NCI-H1105 (cell line): ENCODE measurements around the gene SLC16A11.
A peak's percentile ranks its signal among the peaks of the same experiment; 100 is the strongest.
"Not testable (repeated sequence)": the region's sequence is repeated elsewhere in the genome, so short reads cannot be mapped to it uniquely, and the experiment has no call there.

ENCODE experiments used
- DNase-seq: peaks from one replicate; lab custom pipeline; 2025; lab: John Stamatoyannopoulos, UW

SLC16A11 gene

DNA sequence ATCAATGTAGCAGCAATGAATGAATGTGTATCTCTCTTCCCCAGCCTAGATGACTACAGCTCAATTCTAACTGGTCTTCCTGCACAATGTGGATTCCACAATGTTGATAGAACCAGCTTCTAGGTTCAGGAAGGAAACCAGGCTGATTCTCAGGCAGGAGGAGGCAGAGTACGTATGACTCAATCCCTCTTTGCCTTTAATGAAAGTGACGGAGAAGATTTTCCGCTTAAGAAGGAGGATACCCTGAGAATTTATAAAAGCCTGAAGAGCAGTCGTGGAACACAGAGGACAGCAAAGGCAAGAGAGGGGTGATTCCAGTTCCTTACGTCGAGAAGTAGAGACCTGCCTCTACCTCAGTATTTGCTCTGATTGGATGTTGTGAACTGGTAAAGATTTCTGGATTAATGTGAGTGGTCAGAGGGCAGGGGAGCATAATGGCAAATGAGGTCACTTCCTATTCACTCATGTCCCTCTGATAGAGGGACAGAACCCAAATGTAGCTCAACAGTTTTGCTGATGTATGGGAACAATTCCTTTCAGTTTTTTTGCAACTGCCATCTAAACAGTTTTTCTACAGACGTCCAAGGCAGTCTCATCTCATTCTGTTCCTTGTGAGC, 15.0 kb upstream of the SLC16A11 start:
- no peak for DNase-seq

DNA sequence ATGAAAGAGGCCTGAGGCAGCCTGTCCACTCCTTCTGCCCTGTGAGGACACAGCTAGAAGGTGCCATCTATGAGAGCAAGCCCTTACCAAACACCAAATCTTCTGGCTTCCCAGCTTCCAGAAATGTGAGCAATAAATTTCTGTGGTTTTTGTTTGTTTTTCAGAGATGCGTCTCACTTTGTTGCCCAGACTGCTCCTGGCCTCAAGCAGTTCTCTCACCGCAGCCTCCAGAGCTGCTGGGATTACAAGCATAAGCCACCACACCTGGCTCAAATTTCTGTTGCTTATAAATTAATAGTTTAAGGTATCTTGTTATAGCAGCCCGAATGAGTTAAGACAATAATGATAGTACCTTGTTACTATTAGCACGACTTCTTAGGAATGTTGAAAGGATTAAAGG, 12.5 kb upstream of the SLC16A11 start:
- DNase-seq, result no peak

GRCh38 chr17:7050583-7050982, 6.7 kb upstream of the SLC16A11 start:
- not testable (repeated sequence) for DNase-seq

GRCh38 chr17:7048968-7049367, 5.1 kb upstream of the SLC16A11 start:
- no peak for DNase-seq

GRCh38 chr17:7047566-7047965, 3.7 kb upstream of the SLC16A11 start:
- DNase-seq, result no peak

DNA sequence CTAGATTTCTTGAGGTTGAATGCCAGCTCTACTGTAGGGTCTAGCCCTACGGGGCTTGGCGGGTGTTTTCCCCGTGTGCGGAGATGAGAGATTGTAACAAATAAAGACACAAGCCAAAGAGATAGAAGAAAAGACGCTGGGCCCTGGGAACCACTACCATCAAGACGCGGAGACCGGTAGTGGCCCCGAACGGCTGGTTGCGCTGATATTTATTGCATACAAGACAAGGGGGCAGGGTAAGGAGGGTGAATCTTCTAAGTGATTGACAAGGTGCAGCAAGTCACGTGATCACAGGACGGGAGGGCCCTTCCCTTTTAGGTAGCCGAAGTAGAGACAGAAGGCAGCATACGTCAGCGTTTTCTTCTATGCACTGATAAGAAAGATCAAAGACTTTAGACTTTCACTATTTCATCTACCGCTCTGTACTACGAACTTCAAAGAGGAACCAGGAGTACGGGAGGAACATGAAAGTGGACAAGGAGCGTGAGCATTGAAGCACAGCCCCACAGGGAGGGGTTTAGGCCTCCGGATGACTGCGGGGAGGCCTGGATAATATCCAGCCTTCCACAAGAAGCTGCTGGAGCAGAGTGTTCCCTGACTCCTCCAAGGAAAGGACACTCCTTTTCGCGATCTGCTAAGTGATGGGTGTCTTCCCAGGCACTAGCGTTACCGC, 3.0 kb upstream of the SLC16A11 start:
- not testable (repeated sequence) for DNase-seq

GRCh38 chr17:7046127-7046724, 2.3 kb upstream of the SLC16A11 start:
- DNase-seq, result peak; percentile 34

GRCh38 chr17:7045492-7046126, 1.7 kb upstream of the SLC16A11 start:
- peak; percentile 48 for DNase-seq

- DNase-seq, result no peak
Observed at GRCh38 chr17:7043182-7043496, 753 bp downstream of the SLC16A11 start.

- DNase-seq, result no peak
Observed at GRCh38 chr17:7042501-7043181, 1.3 kb downstream of the SLC16A11 start.

GRCh38 chr17:7041607-7042500, 2.0 kb downstream of the SLC16A11 start:
- DNase-seq, result no peak

DNA sequence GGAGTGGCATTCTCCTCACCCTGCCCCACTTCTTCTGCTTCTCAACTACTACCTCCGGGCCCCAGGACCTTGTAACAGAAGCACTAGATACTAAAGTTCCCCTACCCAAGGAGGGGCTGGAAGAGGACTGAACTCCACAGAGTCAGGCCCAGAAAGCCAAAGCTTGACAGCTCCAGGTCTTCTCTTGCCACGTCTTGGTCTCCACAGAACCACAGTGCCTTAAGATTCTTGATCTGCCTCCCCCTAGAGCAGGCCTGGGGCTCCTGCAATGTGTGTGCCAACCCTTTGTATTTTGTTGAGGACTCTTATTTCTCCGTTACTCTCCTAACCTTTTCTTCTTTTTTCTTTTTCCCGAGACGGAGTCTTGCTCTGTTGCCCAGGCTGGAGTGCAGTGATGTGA, 4.1 kb downstream of the SLC16A11 start:
- no peak for DNase-seq

- DNase-seq, result no peak
Observed at GRCh38 chr17:7038025-7038862, 5.6 kb downstream of the SLC16A11 start.

GRCh38 chr17:7035591-7036368, 8.1 kb downstream of the SLC16A11 start, which contains the start of gene SLC16A13:
SLC16A13 (plus strand) TSS chr17:7036015; CDS start chr17:7036383, 368 bp downstream.
- peak; percentile 99 for DNase-seq

- DNase-seq, result no peak
Observed at GRCh38 chr17:7034955-7035590, 8.8 kb downstream of the SLC16A11 start.

- no peak for DNase-seq
Observed at GRCh38 chr17:7029659-7030058, 14.2 kb downstream of the SLC16A11 start.

DNA sequence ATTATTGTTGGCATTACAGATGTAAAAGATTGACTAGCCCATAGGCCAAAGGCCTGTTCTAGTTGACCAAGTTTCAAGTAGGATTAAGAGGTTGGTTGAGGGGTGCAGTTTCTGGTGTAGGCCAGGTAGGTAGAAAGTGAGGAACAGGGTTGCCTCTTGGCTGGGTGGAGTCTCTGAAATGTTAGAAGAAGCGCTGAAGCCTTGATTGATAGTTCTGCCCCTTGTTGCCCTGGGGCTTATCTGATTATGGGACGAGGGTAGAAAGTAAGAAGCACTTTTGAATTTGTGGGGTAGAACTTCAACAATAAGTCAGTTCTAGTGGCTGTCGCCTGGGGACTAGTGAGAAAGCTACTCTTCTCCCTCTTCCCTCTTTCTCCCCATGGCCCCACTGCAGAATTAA, 14.8 kb downstream of the SLC16A11 start:
- DNase-seq, result no peak

- no peak for DNase-seq
Observed at GRCh38 chr17:7027335-7027734, 16.6 kb downstream of the SLC16A11 start.

DNA sequence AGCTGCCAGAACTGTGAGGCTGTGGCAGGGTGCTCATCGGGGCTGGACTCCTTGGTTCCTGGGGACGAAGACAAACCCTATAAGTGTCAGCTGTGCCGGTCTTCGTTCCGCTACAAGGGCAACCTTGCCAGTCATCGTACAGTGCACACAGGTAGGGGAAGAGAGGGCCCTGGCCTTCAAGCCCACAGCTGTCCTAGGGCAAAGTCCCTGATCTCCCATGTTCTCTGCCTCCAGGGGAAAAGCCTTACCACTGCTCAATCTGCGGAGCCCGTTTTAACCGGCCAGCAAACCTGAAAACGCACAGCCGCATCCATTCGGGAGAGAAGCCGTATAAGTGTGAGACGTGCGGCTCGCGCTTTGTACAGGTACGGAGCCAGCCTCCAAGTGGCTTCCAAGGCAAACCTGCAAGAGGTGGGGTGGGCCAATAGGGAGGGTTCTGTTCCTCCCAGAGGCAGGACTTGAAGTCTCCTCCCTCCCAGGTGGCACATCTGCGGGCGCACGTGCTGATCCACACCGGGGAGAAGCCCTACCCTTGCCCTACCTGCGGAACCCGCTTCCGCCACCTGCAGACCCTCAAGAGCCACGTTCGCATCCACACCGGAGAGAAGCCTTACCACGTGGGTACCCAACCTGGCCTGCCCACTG, 17.3 kb downstream of the SLC16A11 start:
- no peak for DNase-seq
